Activated T-helper 2 cell treated with anti-CD3 and anti-CD28 coated beads, Interferon-gamma antibody, Interleukin-2, Interleukin-4, amounts not matched to agents 10 μg/mL and 5 μg/mL and 100 μg/mL, durations not matched to agents 14 hours and 24 hours and 36 hours (primary cell): Measurements from ENCODE around the gene TASOR. TPM values are rescaled to one million over a fixed set of nuclear protein-coding genes. Genes with fewer than 3 reads are reported as not detected.
"Not testable (repeated sequence)": the region's sequence is repeated elsewhere in the genome, so short reads cannot be mapped to it uniquely, and the experiment has no call there.

Experiments
- DNase-seq: peaks from one replicate; pipeline ENCODE4 v3.0.0; 2021; ENCODE audit warnings: low spot score
- H3K27ac Mint-ChIP-seq: one replicate; pipeline ENCODE4 v1.8.0; 2021; ENCODE audit warnings: mixed read lengths
- H3K27me3 Mint-ChIP-seq: one replicate; pipeline ENCODE4 v1.8.0; 2021; ENCODE audit warnings: low read depth, mixed read lengths
- H3K36me3 Mint-ChIP-seq: one replicate; pipeline ENCODE4 v1.8.0; 2021; ENCODE audit warnings: low read depth, mixed read lengths
- H3K4me1 Mint-ChIP-seq: one replicate; pipeline ENCODE4 v1.8.0; 2021; ENCODE audit warnings: low read depth, mixed read lengths
- H3K4me3 Mint-ChIP-seq: one replicate; pipeline ENCODE4 v1.8.0; 2021; ENCODE audit warnings: low read depth, mild to moderate bottlenecking, moderate library complexity, mixed read lengths
- H3K9me3 Mint-ChIP-seq: one replicate; pipeline ENCODE4 v1.8.0; 2021; ENCODE audit warnings: mixed read lengths
- intact Hi-C: fragments of 100-400 bp; cut with micrococcal nuclease; formaldehyde crosslinking; loops from one replicate; pipeline ENCODE4 v1.15.1; 2023
- total RNA-seq: library from RNA; stranded (reverse); gene quantifications from 2 replicates; pipeline ENCODE4 v1.2.3, GENCODE V29; 2022

TASOR gene, protein sequence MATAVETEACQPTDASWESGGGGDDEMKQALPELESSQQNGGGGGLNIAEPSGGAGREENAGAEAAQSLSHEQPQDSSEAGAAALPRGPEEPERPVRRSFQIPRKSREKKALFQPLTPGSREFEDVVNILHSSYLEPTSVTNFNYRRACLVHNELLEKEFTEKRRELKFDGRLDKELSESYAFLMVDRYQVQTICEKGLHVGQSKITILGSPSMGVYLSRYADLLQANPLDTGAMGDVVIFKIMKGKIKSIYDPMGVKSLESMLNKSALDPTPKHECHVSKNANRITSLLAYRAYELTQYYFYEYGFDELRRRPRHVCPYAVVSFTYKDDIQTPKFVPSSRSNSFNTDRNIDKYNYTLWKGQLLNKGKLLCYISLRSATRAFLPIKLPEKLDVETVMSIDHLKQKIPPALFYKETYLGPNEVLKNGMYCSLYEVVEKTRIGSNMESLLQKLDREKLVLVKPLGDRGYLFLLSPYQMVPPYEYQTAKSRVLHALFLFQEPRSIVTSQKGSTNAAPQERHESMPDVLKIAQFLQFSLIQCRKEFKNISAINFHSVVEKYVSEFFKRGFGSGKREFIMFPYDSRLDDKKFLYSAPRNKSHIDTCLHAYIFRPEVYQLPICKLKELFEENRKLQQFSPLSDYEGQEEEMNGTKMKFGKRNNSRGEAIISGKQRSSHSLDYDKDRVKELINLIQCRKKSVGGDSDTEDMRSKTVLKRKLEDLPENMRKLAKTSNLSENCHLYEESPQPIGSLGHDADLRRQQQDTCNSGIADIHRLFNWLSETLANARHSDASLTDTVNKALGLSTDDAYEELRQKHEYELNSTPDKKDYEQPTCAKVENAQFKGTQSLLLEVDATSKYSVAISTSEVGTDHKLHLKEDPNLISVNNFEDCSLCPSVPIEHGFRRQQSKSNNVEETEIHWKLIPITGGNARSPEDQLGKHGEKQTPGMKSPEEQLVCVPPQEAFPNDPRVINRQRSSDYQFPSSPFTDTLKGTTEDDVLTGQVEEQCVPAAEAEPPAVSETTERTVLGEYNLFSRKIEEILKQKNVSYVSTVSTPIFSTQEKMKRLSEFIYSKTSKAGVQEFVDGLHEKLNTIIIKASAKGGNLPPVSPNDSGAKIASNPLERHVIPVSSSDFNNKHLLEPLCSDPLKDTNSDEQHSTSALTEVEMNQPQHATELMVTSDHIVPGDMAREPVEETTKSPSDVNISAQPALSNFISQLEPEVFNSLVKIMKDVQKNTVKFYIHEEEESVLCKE (N-terminal part only)
- total RNA-seq, result 74.9 and 79.8 TPM in 2 replicates

DNA sequence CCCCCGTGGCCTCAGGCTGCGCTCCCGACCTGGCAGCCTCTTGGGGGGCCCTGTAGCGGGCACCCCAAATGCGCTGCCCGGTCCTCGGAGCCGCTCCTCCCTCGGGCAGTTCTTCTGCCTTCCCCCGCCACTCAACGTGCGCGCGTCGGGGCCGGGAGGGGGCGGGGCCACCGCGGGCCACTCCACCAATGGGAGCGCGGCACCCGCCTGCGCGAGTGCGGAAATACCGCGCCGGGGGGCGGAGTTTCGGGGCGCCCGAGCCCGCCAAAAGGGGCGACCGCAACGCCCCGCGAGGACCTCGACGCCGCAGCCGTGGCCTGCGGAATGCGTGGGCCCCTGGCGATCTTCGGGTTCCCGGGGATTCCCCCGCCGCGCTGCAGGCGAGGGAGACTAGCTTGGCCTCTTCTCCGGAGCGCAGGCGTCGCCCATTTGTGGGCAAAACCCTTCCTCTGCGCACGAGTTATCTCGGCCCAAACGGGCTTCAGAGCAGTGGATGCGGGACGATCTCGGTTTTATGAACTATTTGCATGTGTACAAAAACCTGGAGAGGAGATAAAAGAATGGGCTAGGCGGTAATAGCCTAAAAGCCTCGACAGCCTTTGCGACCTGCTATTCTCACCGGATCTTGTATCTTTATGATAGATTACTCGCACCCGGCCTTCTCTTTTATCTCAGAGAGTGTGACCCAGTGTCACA, at the start of gene TASOR:
Gene TASOR (minus strand): TSS at position 144 of the 696 bp plus-strand sequence. CDS start 259 bp downstream, outside the sequence.
- Mint-ChIP-seq H3K9me3 (peaks cover 6% of the 10 kb centered on the region), H3K4me1 (peaks cover 31% of the 10 kb centered on the region), H3K27me3 (no peaks in the 10 kb centered on the region), H3K4me3 (peak within 1 kb of the TSS; percentile 99), H3K36me3 (peaks cover 47% of the 10 kb centered on the region), H3K27ac (peak within 1 kb of the TSS; percentile 98)
- intact Hi-C loops, result loop anchor here (2.0 kb wide), 1 partner anchor 106 kb away; no protein-coding TSS in a partner anchor
- peak; percentile 83 for DNase-seq

- Mint-ChIP-seq H3K4me1 (peaks cover 34% of the 10 kb centered on the region), H3K27ac (peak overlapping the region; percentile 8), H3K9me3 (no peaks in the 10 kb centered on the region), H3K4me3 (no peak overlapping the region), H3K27me3 (no peaks in the 10 kb centered on the region), H3K36me3 (peaks cover 81% of the 10 kb centered on the region)
- no peak for DNase-seq
- intact Hi-C loops, result no loop called here
Measured at GRCh38 chr3:56732109-56732508, 49.0 kb upstream of the TASOR start.

DNA sequence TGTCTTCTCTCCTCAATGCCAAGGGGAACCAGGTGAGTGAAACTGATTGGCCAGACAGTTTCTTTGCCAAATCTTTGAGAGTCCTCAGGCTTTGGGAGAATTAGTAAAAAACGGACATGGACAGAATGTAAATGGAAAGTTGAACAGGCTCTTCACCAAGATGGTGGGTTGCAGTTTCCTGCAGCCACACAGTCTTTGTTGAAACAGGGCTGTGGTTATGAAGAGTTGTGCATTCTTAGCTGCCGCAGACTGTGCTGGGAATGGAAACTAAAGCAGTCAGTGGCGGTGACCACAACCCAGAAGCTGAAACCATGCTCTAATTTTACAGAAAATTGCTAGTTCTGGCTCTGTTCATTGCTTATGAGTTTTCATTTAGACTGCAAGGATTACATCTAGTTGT, 42.1 kb upstream of the TASOR start:
- H3K4me1 Mint-ChIP-seq, result peaks cover 36% of the 10 kb centered on the region
- H3K36me3 Mint-ChIP-seq, result peaks cover 81% of the 10 kb centered on the region

GRCh38 chr3:56724676-56725075, 41.6 kb upstream of the TASOR start:
- intact Hi-C loops, result loop anchor here (1.0 kb wide), 2 partner anchors 29 to 75 kb away; no protein-coding TSS in a partner anchor
- Mint-ChIP-seq H3K36me3 (peaks cover 81% of the 10 kb centered on the region), H3K4me3 (peak overlapping the region; percentile 18), H3K9me3 (peaks cover 6% of the 10 kb centered on the region), H3K27ac (peak overlapping the region; percentile 84), H3K4me1 (peaks cover 36% of the 10 kb centered on the region), H3K27me3 (no peaks in the 10 kb centered on the region)
- DNase-seq, result no peak

More for the DNA sequence above, 42.1 kb upstream of the TASOR start:
- H3K4me3 Mint-ChIP-seq, result peak overlapping the region; percentile 69
- DNase-seq, result peak; percentile 69
- no peaks in the 10 kb centered on the region for H3K27me3 Mint-ChIP-seq
- H3K9me3 Mint-ChIP-seq, result peaks cover 1% of the 10 kb centered on the region
- H3K27ac Mint-ChIP-seq, result peak overlapping the region; percentile 84
- intact Hi-C loops, result loop anchor here (1.0 kb wide), 2 partner anchors 28 to 74 kb away; no protein-coding TSS in a partner anchor

DNA sequence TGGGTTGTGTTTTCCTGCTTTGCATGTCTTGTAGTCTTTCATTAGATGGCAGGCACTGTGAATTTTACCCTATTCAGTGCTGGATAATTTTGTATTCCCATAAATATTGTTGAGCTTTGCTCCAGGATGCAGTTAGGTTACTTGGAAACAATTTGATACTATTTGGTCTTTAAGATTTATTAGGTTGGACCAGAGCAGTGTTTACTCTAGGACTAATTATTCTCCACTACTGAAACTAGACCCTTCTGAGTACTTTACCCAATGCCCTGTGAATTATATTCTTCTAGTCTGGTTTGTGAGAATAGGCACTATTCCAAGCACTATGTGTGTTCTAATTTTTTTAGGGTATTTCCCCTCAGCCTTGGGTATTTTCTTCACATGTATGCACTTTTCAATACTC, 37.8 kb upstream of the TASOR start:
- peaks cover 33% of the 10 kb centered on the region for H3K4me1 Mint-ChIP-seq
- no peak overlapping the region for H3K4me3 Mint-ChIP-seq
- DNase-seq, result no peak
- peaks cover 60% of the 10 kb centered on the region for H3K36me3 Mint-ChIP-seq
- intact Hi-C loops, result no loop called here
- H3K9me3 Mint-ChIP-seq, result peaks cover 21% of the 10 kb centered on the region
- H3K27ac Mint-ChIP-seq, result no peak overlapping the region
- H3K27me3 Mint-ChIP-seq, result no peaks in the 10 kb centered on the region

- Mint-ChIP-seq H3K4me1 (peaks cover 17% of the 10 kb centered on the region), H3K9me3 (peaks cover 28% of the 10 kb centered on the region), H3K36me3 (peaks cover 45% of the 10 kb centered on the region)
- intact Hi-C loops, H3K27ac Mint-ChIP-seq, H3K4me3 Mint-ChIP-seq, DNase-seq, H3K27me3 Mint-ChIP-seq: not testable (repeated sequence)
Measured at GRCh38 chr3:56718809-56719208, 35.7 kb upstream of the TASOR start.

DNA sequence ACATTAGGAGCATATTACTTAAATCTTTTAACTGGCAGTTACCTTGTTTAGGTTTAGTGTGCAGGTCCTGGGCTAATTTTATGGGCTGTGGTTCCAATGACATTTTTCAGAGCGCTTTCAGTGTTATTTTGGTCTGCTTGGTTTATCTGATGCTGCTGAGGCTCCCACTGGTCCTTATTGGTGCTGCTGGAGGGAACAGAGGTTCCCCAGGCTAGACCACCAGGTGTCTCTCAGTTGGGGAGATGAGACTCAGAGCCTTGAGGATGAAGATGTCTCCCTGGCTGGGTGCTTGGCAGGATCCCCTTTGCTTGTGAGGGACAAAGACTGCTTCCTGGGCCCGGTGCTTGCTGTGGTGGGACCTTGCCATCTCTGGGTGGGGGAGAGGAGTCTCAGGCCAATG, 28.3 kb upstream of the TASOR start:
- Mint-ChIP-seq H3K9me3 (peaks cover 10% of the 10 kb centered on the region), H3K27me3 (no peaks in the 10 kb centered on the region), H3K36me3 (peaks cover 6% of the 10 kb centered on the region), H3K27ac (no peak overlapping the region), H3K4me3 (no peak overlapping the region), H3K4me1 (peaks cover 8% of the 10 kb centered on the region)
- intact Hi-C loops, result no loop called here
- DNase-seq, result no peak

DNA sequence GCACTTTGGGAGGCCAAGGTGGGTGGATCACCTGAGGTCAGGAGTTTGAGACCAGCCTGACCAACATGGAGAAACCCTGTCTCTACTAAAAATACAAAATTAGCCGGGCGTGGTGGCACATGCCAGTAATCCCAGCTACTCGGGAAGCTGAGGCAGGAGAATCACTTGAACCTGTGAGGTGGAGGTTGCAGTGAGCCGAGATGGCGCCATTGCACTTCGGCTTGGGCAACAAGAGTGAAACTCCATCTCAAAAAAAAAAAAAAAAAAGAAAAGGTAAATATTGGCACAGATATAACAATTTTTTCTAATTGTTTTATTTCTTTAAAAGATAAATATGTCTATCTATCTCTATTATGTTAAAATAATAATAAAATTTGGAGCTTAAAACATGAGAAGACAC, 24.3 kb upstream of the TASOR start:
- not testable (repeated sequence) for H3K9me3 Mint-ChIP-seq, H3K27me3 Mint-ChIP-seq, H3K27ac Mint-ChIP-seq, DNase-seq, H3K4me3 Mint-ChIP-seq, H3K36me3 Mint-ChIP-seq
- intact Hi-C loops, result loop anchor here (5.0 kb wide), 1 partner anchor 50 kb away; no protein-coding TSS in a partner anchor
- peaks cover 24% of the 10 kb centered on the region for H3K4me1 Mint-ChIP-seq

GRCh38 chr3:56706629-56707028, 23.6 kb upstream of the TASOR start:
- H3K27ac Mint-ChIP-seq, result no peak overlapping the region
- peaks cover 24% of the 10 kb centered on the region for H3K4me1 Mint-ChIP-seq
- H3K27me3 Mint-ChIP-seq, result no peaks in the 10 kb centered on the region
- no peaks in the 10 kb centered on the region for H3K9me3 Mint-ChIP-seq
- intact Hi-C loops, result loop anchor here (5.0 kb wide), 1 partner anchor 51 kb away; no protein-coding TSS in a partner anchor
- no peak for DNase-seq
- no peaks in the 10 kb centered on the region for H3K36me3 Mint-ChIP-seq
- no peak overlapping the region for H3K4me3 Mint-ChIP-seq

- no peak for DNase-seq
- Mint-ChIP-seq H3K4me1 (peaks cover 22% of the 10 kb centered on the region), H3K36me3 (no peaks in the 10 kb centered on the region), H3K4me3 (no peak overlapping the region), H3K27ac (peak overlapping the region; percentile 18), H3K9me3 (no peaks in the 10 kb centered on the region), H3K27me3 (no peaks in the 10 kb centered on the region)
- intact Hi-C loops, result loop anchor here (5.0 kb wide), 1 partner anchor 53 kb away; no protein-coding TSS in a partner anchor
Measured at GRCh38 chr3:56704706-56705105, 21.6 kb upstream of the TASOR start.

- H3K27ac Mint-ChIP-seq, result no peak overlapping the region
- intact Hi-C loops, result loop anchor here (1.0 kb wide), 2 partner anchors 97 to 287 kb away; no protein-coding TSS in a partner anchor
- no peaks in the 10 kb centered on the region for H3K27me3 Mint-ChIP-seq
- H3K4me1 Mint-ChIP-seq, result peaks cover 22% of the 10 kb centered on the region
- no peak overlapping the region for H3K4me3 Mint-ChIP-seq
- H3K36me3 Mint-ChIP-seq, result no peaks in the 10 kb centered on the region
- DNase-seq, result peak; percentile 29
- no peaks in the 10 kb centered on the region for H3K9me3 Mint-ChIP-seq
Measured at GRCh38 chr3:56702490-56703315, 19.6 kb upstream of the TASOR start.
